Measurements from ENCODE around the gene SRP72.

SRP72 gene

GRCh38 chr4:56511098-56511497 is 43.7 kb downstream of the SRP72 start:
- no peak for DNase-seq (ENCODE audit: low spot score)
- in situ Hi-C loops (cut with MboI; ENCODE audit: low sequenced_read_pairs, unreplicated experiment): no loop called here
- no peak for TF ChIP-seq CTCF (IDR thresholded peaks at IDR 0.05; ENCODE audit: borderline replicate concordance, control extremely low read depth, extremely low read depth, insufficient read depth, missing control alignments)

GRCh38 chr4:56512166-56512565 is 44.7 kb downstream of the SRP72 start:
- in situ Hi-C loops (cut with MboI; ENCODE audit: low sequenced_read_pairs, unreplicated experiment): no loop called here
- DNase-seq (ENCODE audit: low spot score): no peak
- no peak for TF ChIP-seq CTCF (IDR thresholded peaks at IDR 0.05; ENCODE audit: borderline replicate concordance, control extremely low read depth, extremely low read depth, insufficient read depth, missing control alignments)

GRCh38 chr4:56513517-56513916 is 46.1 kb downstream of the SRP72 start:
- in situ Hi-C loops (cut with MboI; ENCODE audit: low sequenced_read_pairs, unreplicated experiment): no loop called here
- DNase-seq (ENCODE audit: low spot score): no peak
- TF ChIP-seq CTCF (IDR thresholded peaks at IDR 0.05; ENCODE audit: borderline replicate concordance, control extremely low read depth, extremely low read depth, insufficient read depth, missing control alignments): no peak

- in situ Hi-C loops (cut with MboI; ENCODE audit: low sequenced_read_pairs, unreplicated experiment): no loop called here
- no peak for TF ChIP-seq CTCF (IDR thresholded peaks at IDR 0.05; ENCODE audit: borderline replicate concordance, control extremely low read depth, extremely low read depth, insufficient read depth, missing control alignments)
Observed at GRCh38 chr4:56530269-56531148, 63.1 kb downstream of the SRP72 start.

GRCh38 chr4:56531149-56531770 is 63.8 kb downstream of the SRP72 start:
- in situ Hi-C loops (cut with MboI; ENCODE audit: low sequenced_read_pairs, unreplicated experiment): no loop called here

More at GRCh38 chr4:56530269-56531148, 63.1 kb downstream of the SRP72 start:
- peak; percentile 89 for DNase-seq (ENCODE audit: low spot score)

GRCh38 chr4:56531823-56532222 is 64.4 kb downstream of the SRP72 start:
- TF ChIP-seq CTCF (IDR thresholded peaks at IDR 0.05; ENCODE audit: borderline replicate concordance, control extremely low read depth, extremely low read depth, insufficient read depth, missing control alignments): no peak
- DNase-seq (ENCODE audit: low spot score): no peak
- in situ Hi-C loops (cut with MboI; ENCODE audit: low sequenced_read_pairs, unreplicated experiment): no loop called here

More at GRCh38 chr4:56531149-56531770, 63.8 kb downstream of the SRP72 start:
- TF ChIP-seq CTCF (IDR thresholded peaks at IDR 0.05; ENCODE audit: borderline replicate concordance, control extremely low read depth, extremely low read depth, insufficient read depth, missing control alignments): no peak
- no peak for DNase-seq (ENCODE audit: low spot score)
